Stimulated activated CD4-positive, alpha-beta T cell treated with anti-CD3 and anti-CD28 coated beads, Interleukin-1b, Interleukin-23, amount 100 ng/mL, for 1 hour (primary cell): ENCODE measurements around the gene CLEC19A.

ENCODE experiments used
- DNase-seq, 2 donors: peaks; one replicate each; pipeline ENCODE4 v3.0.0-alpha.2; 2020; ENCODE audit warnings: low read depth in 2 of 2

The CLEC19A gene

DNA sequence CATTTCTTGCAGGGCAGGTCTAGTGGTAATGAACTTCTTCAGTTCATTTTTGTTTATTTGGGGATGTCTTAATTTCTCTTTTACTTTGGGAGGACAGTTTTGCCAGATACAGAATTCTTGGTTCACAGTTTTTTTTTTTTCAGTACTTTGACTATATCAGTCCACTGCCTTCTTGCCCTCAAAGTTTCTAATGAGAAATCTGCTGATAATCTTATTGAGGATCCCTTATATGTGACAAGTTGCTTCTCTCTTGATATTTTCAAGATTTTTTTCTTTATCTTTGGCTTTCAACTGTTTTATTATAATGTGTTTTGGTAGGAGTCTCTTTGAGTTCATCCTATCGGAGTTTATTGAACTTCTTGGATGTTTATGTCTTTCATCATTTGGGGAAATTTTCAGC, 42.8 kb downstream of the CLEC19A start:
- no peak for DNase-seq

DNA sequence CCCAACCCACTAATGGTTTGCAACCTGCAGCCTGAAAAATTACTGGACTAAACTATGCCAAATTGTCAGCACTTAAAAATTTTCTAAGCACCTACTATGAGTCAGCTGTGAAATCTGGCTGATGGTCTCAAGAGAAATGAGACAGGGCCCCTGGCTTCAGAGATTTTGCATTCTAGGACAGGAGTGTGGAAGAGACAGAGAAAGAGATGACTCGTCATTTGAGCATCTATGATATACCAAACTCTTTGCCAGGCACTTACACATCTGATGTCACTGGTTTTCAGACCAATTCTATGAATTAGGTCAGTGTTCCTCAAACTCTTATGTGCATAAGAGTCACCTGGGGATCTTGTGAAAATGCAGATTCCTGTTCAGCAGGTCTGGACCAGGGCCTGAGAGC, 44.4 kb downstream of the CLEC19A start:
- no peak for DNase-seq

DNA sequence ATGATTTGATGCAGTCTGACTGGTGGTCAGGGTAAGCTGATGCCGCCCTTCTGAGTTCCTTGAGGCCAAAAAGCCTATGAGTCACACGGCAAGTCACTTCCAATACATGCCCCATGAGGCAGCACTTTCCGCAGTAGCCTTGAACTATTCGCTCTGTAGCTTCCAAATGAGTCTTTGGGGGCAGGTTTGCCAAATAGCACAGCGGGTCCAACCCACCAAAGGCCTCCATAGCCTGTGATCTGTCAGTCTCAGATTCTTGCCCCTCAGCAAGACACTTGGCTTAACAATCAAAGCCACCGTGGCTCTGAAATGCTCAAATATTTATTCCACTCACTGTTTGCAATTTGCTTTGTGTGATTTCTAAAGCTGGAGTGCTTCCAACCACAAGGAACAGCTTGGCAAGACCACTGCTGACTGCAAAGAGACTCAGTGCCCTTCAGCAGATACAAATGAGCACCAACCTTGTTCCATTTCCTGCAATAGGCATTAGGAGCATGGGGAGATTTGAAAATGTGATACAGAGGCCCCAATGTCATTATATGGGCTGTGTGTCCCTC, 45.4 kb downstream of the CLEC19A start:
- no peak for DNase-seq

DNA sequence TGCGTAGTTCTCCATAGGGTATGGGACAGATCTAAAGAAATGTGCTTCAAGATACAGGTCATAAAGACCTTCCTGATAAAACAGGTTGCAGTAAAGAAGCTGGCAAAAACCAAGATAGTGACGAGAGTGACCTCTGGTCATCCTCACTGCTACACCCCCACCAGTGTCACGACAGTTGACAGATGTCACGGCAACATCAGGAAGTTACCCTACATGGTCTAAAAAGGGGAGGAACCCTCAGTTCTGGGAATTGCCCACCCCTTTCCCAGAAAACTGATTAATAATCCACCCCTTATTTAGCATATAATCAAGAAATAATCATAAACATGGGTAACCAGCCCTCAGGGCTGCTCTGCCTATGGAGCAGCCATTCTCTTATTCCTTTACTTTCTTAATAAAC, 46.3 kb downstream of the CLEC19A start:
- DNase-seq: no peak

DNA sequence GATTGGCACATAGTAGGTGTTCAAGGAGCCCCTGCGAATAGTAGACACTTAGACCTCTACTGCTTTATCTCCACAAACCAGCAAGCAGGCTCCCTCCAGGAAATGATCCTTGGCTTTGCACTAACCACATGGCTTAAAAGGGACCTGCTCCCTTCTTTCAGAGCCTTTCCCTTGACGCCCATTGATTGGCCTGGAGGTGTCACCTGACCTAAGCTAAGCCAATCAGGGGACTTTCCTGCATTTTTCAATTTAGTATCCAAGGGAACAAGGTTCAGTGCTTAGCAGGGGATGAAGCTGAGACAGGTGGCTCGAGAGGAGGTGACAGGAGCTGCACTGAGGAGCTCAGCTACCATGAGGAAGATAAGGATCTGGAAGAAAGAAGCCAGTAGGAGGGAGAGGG, 52.8 kb downstream of the CLEC19A start:
- DNase-seq: no peak

DNA sequence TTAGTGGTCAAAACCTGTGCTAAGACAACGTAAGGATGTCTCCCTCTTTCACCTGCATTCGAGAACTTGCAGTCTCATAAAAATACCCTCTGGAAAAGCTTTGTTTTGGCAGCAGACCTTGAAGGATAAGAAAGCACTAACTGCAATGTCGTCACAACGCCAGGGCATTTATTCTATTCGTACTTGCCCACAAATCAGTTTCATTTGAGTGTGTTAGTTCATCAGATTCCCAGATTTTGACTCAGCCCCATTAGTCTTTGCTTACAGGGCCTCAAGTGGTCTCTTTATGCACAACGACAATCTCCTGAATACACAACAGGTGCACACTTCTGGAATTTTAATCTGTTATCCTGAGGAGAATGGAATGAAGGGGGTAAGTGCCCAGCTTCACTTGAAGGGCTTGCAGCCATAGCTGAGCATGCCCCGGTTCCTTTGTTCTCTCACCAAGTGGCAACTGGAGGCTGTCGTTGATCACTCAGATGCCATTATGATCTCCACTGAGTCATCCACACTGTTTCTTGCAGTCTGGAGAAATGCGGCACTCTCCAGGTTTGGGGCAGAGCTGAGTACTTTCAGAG, 58.8 kb downstream of the CLEC19A start:
- no peak for DNase-seq

DNA sequence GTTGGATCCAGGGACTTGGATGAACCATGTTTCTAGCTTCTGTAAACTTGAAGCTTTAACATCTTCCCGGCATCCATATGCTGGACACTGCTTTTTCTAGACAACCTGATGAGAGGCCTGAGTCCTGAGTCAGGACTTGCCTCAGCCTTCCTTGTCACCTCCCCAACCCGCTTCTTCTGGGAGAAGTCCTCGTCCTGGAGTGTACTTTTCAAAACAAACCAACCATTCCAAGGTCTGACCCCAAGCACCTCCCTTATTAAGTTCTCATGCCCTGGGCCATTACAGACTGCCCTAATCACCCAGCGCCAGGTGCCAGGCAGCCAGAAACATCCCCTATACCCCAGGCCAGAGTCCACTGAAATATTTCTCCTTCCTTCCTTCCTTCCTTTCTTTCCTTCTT, 59.4 kb downstream of the CLEC19A start:
- no peak for DNase-seq

DNA sequence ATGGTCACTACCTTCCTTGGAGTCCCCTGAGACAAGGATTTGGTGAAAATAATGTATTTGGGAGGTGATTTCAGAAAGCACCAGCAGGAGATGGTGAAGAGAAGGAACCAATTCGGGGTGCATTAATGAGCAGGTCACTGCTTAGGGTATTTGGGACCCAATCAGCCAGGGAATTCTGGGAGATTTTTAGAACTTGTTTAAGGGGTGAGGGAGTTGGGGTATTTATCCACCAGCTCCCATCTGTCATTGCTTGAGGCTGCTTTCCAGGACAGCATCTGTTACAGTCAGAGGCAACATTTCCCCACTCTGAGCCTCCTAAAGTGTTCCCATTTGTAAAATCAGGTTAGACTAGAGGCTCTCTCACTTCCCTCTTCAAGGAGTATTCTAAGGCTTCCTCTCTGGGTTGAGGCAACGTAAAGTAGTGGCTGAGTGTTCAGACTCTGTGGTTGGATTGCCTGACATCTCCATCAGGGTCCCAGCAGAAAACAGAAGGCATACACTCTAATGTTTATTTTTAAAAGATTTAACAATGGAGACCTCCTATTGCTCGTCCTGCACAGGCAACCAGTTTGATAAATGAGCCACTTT, 60.9 kb downstream of the CLEC19A start:
- DNase-seq: no peak

DNA sequence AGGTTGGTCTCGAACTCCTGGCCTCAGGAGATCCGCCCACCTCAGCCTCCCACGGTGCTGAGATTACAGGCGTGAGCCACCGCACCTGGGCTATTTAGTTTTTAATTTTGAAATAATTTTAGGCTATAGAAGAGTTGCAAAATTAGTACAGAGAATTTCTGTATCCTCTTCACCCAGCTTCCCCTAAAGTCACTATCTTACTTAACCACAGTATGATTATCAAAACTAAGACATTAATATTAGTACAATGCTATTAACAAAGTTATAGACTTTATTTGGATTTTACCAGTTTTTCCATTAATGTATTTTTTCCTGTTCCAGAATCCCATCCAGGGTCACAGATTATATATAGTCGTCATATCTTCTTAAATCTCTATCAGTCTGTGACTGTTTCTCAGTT, 62.6 kb downstream of the CLEC19A start:
- no peak for DNase-seq

DNA sequence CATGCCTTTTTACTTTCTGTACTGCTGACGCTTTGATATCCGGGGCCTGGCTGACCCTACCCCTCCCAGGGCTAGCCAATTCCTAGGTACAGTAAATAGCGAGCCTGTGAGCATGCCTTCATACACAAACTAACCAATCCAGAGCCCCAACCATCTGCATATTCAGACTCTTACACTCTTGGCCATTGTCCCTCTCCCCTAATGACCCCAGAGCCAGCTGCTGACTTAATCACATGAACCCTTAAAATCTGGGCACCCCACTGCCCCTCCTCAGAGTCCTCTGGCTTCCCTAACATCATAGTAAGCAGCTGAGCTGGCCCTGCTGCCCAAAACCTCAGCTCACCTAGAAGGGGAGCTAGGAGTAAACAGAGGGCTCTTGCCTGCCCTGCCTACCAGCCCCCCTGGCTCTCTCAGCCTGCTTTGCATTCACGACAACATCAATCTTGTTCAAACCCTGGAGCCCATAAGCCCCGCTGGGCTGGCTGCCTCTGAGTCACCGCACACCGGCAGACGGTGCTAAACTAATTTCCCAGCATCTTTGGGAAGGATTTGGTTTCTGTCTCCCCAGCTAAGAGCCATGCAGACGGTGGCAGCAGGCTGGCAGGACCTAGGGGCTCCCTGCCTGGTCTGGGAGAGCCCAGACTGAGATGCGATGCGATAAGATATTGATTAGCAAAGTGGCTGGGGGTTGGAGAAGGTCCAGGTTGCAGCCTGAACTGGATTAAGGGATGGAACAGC, 63.2 kb downstream of the CLEC19A start:
- DNase-seq: no peak

DNA sequence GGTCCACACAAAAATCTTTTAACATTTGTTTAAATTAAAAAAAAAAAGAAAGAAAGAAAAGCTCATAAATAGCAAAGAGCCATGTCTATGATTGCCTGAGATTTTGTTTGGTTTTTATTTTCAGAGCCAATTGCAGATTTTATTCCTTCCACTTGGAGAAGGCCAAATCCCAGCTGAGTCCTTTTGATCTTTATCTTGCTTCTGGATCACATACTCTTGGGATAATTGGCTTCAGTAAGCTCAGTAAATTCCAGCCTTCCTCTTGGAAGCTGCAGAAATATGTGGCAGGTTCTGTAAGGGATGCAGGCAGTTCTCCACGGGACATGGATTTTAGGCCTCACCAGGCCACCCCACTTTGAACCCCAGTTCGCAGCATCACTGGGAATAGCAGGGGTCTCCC, 68.8 kb downstream of the CLEC19A start:
- DNase-seq: no peak

DNA sequence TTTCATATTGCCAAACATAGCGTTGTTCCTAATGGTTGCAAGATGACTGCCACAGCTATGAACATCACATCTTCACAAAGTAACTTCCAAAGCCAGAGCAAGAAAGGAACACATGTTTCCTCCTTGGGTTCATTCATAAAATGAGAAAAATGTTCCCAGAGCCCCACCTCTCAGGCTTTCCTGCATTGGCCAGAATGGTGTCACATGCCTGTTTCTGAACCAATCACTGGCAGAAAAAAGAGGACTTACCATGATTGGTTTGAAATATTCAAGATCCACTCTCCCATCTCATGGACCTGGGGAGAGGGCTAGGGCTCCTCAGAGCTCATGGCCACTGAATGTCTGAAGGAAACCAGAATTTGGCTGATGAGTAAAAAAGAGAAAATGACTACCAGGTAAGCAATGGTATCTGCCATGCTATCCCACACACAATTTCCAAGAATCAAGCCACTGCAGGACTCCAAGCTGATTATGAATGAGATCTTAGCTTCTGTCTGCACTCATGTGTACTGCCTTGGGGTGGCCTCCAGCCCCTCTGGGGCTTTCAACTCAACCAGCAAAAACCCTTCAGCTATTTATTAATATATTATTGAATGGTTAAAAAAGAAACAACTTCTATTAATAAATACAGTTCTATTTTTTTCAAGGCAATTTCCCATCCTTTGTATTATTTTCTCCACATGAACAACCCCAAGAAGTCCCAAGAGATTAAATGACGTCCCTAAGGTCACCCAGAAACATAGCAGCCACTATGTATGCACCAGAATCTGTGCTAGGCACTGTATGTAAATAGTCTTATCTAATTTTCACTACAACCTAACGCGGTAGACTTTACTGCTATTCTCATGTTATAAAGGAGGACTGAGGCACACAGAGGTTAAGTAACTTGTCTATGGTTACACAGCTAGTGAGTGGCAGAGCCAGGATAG, 70.8 kb downstream of the CLEC19A start:
- DNase-seq: no peak

DNA sequence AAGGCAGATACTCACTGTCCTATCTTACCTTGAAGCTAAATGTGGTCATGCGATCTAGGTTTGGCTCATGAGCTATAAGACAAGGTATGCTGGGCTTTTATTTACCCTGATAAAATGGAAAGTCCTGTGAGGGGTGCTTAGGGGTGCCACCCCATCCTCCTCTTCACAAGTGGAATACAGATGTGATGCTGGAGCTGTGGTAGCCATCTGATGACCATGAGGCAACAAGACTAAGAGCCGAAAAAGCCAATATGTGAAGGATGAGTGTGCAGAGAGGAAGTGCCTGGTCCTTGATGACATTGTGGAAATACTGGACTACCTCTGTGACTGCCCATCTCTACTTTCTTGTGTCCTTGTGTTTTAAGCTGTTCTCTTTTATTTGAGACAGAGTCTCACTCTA, 74.0 kb downstream of the CLEC19A start:
- no peak for DNase-seq
